HepG2 (cell line): ENCODE measurements around the gene AKAP6. TPM values are rescaled to one million over a fixed set of nuclear protein-coding genes. Genes with fewer than 3 reads are reported as not detected.

Experiments used
- CSRNP1 ChIP-seq: sonication (generic); formaldehyde crosslinking; IDR thresholded peaks from 2 replicates; pipeline ENCODE4 v1.8.1; 2023; ENCODE audit warnings: mild to moderate bottlenecking, missing genetic modification reagents
- HDAC1 ChIP-seq: sonication (generic); formaldehyde crosslinking; IDR thresholded peaks from 2 replicates; pipeline ENCODE4 v1.5.1; 2020; ENCODE audit warnings: mild to moderate bottlenecking, missing genetic modification reagents
- MTA1 ChIP-seq: sonication (generic); formaldehyde crosslinking; IDR thresholded peaks from 2 replicates; pipeline ENCODE4 v1.4.0; 2020; ENCODE audit warnings: missing genetic modification reagents, mild to moderate bottlenecking, borderline replicate concordance
- ZMYM3 ChIP-seq: sonication (generic); formaldehyde crosslinking; IDR thresholded peaks from 2 replicates; pipeline ENCODE4 v1.5.1; 2020; ENCODE audit warnings: mild to moderate bottlenecking, missing genetic modification reagents
- ZNF512B ChIP-seq: sonication (generic); formaldehyde crosslinking; IDR thresholded peaks from 2 replicates; pipeline ENCODE4 v1.5.1; 2020; ENCODE audit warnings: missing genetic modification reagents, mild to moderate bottlenecking, borderline replicate concordance
- ZNF674 ChIP-seq: sonication (generic); formaldehyde crosslinking; IDR thresholded peaks from 2 replicates; pipeline ENCODE4 v1.5.0; 2020; ENCODE audit warnings: low read depth, mild to moderate bottlenecking, missing genetic modification reagents
- polyA plus RNA-seq, 8 experiments: library from polyadenylated mRNA; depleted of rRNA in 3 of 8; stranded (reverse) in 7 of 8; unstranded in 1 of 8; fragments of >200 nt; fragmentation: Illumina TruSeq in 4 of 8; extraction: Trizol in 4 of 8; gene quantifications; 2 replicates each; pipeline versions ENCODE4 v1.2.1 to v1.2.3, GENCODE V29; 2011 to 2016; ENCODE audit warnings: low read depth in 4 of 8, missing spikeins in 1 of 8, mixed read lengths in 1 of 8; ENCODE audit not compliant: insufficient read depth in 1 of 8
- total RNA-seq, 5 experiments: library from RNA; depleted of rRNA; stranded (reverse); fragments of >200 nt; fragmentation: Illumina TruSeq; extraction: Trizol; gene quantifications; 2 replicates each; pipeline ENCODE4 v1.2.3, GENCODE V29; 2016; ENCODE audit warnings: low read depth in 1 of 5
- TF ChIP-seq, protein P1 (sequence below): sonication (generic); formaldehyde crosslinking; IDR thresholded peaks from 2 replicates; pipeline ENCODE4 v1.5.0; 2020; ENCODE audit warnings: mild to moderate bottlenecking, missing genetic modification reagents
- TF ChIP-seq, protein P2 (sequence below): sonication (generic); formaldehyde crosslinking; IDR thresholded peaks from 2 replicates; pipeline ENCODE4 v1.5.0; 2020; ENCODE audit warnings: mild to moderate bottlenecking, missing genetic modification reagents, borderline replicate concordance
- TF ChIP-seq, protein P3 (sequence below): sonication (generic); formaldehyde crosslinking; conservative IDR thresholded peaks from 2 replicates; pipeline ENCODE4 v1.4.0; 2020; ENCODE audit warnings: missing genetic modification reagents

The AKAP6 gene
- total and polyA plus RNA-seq, 2 of the 13 experiments (the other 11 are each of a cell fraction or from before 2014, with no cell fraction given) = 1.4 TPM

GRCh38 chr14:32823706-32824105 is 494.6 kb downstream of the AKAP6 start (continued):
- TF ChIP-seq, protein P1, sequence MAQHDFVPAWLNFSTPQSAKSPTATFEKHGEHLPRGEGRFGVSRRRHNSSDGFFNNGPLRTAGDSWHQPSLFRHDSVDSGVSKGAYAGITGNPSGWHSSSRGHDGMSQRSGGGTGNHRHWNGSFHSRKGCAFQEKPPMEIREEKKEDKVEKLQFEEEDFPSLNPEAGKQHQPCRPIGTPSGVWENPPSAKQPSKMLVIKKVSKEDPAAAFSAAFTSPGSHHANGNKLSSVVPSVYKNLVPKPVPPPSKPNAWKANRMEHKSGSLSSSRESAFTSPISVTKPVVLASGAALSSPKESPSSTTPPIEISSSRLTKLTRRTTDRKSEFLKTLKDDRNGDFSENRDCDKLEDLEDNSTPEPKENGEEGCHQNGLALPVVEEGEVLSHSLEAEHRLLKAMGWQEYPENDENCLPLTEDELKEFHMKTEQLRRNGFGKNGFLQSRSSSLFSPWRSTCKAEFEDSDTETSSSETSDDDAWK (CRISPR knock-in tag) = no peak
- no peak for TF ChIP-seq MTA1 (CRISPR knock-in tag)
- TF ChIP-seq ZMYM3 = no peak
- TF ChIP-seq ZNF674 = no peak
- TF ChIP-seq, protein P2, sequence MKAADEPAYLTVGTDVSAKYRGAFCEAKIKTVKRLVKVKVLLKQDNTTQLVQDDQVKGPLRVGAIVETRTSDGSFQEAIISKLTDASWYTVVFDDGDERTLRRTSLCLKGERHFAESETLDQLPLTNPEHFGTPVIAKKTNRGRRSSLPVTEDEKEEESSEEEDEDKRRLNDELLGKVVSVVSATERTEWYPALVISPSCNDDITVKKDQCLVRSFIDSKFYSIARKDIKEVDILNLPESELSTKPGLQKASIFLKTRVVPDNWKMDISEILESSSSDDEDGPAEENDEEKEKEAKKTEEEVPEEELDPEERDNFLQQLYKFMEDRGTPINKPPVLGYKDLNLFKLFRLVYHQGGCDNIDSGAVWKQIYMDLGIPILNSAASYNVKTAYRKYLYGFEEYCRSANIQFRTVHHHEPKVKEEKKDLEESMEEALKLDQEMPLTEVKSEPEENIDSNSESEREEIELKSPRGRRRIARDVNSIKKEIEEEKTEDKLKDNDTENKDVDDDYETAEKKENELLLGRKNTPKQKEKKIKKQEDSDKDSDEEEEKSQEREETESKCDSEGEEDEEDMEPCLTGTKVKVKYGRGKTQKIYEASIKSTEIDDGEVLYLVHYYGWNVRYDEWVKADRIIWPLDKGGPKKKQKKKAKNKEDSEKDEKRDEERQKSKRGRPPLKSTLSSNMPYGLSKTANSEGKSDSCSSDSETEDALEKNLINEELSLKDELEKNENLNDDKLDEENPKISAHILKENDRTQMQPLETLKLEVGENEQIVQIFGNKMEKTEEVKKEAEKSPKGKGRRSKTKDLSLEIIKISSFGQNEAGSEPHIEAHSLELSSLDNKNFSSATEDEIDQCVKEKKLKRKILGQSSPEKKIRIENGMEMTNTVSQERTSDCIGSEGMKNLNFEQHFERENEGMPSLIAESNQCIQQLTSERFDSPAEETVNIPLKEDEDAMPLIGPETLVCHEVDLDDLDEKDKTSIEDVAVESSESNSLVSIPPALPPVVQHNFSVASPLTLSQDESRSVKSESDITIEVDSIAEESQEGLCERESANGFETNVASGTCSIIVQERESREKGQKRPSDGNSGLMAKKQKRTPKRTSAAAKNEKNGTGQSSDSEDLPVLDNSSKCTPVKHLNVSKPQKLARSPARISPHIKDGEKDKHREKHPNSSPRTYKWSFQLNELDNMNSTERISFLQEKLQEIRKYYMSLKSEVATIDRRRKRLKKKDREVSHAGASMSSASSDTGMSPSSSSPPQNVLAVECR (CRISPR knock-in tag) = no peak
- no peak for TF ChIP-seq HDAC1 (CRISPR knock-in tag)
- TF ChIP-seq, protein P3, sequence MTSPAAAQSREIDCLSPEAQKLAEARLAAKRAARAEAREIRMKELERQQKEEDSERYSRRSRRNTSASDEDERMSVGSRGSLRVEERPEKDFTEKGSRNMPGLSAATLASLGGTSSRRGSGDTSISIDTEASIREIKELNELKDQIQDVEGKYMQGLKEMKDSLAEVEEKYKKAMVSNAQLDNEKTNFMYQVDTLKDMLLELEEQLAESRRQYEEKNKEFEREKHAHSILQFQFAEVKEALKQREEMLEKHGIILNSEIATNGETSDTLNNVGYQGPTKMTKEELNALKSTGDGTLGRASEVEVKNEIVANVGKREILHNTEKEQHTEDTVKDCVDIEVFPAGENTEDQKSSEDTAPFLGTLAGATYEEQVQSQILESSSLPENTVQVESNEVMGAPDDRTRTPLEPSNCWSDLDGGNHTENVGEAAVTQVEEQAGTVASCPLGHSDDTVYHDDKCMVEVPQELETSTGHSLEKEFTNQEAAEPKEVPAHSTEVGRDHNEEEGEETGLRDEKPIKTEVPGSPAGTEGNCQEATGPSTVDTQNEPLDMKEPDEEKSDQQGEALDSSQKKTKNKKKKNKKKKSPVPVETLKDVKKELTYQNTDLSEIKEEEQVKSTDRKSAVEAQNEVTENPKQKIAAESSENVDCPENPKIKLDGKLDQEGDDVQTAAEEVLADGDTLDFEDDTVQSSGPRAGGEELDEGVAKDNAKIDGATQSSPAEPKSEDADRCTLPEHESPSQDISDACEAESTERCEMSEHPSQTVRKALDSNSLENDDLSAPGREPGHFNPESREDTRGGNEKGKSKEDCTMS (CRISPR knock-in tag) = no peak
- no peak for TF ChIP-seq ZNF512B (CRISPR knock-in tag)
- no peak for TF ChIP-seq CSRNP1 (CRISPR knock-in tag)
